ENCODE measurements around the gene MAGOH. TPM values are rescaled to one million over a fixed set of nuclear protein-coding genes. Genes with fewer than 3 reads are reported as not detected.

MAGOH gene
- polyA plus RNA-seq, 2 donors: 77.0 to 117 TPM

DNA sequence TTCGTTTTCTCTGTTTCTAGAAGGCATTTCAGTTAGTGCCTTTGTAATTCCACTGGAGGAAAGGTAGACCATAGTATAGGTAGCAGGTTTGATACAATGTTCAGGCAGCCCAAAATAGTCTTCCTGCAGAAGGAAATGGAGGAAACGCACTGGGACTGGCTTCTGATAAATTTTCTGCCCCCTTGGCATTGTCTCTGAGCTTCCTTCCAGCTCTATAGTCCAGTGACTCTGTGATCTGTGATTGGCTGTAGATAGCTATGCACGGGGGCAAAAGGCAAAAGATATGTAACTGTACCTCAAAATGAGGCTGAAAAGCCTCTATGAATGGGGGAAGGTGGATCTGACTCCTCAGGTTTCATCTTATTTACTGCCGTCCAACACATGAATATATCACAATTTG is 5.8 kb upstream of the MAGOH start:
- Histone ChIP-seq H3K36me3 (ENCODE audit: control insufficient read depth in 2 of 2, insufficient read depth in 2 of 2, low read length in 1 of 2) (peaks cover 0 to 3% of the 10 kb centered on the region in 2 donors), H3K27ac (ENCODE audit: low read depth in 2 of 2, low read length in 1 of 2) (no peak overlapping the region), H3K27me3 (ENCODE audit: control insufficient read depth in 1 of 2, insufficient read depth in 2 of 2, low read length in 2 of 2) (no peaks in the 10 kb centered on the region), H3K9me3 (ENCODE audit: control insufficient read depth in 2 of 2, insufficient read depth in 1 of 2, low read depth in 1 of 2, low read length in 1 of 2) (no peaks in the 10 kb centered on the region), H3K4me1 (ENCODE audit: control insufficient read depth in 2 of 2, insufficient read depth in 2 of 2, low read length in 1 of 2) (no peaks in the 10 kb centered on the region), H3K4me3 (ENCODE audit: low read depth in 1 of 2, low read length in 2 of 2) (no peak overlapping the region)
- 60 to 67% methylated on average over 4 of the region's 4 CpGs for WGBS, 2 donors

DNA sequence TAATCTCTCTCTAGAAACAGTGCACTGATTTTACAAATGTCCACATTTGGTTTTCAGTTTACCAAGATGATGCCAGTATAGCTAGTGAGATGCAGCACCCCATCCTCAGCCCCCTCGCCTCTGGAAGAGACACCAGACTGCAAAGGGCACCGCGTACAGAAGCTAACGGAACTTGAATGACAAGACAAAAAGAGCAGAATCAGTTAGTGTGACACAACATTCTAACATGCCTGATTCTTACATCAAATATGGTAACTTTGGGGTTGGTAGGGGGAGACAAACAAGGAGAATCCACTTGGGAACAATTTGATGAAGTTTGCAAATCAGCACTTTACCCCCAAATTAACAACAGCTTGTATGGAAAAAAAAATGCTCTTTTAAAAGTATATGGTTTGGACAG is 4.1 kb upstream of the MAGOH start:
- no peak overlapping the region for H3K4me3 ChIP-seq (ENCODE audit: low read depth in 1 of 2, low read length in 2 of 2)
- H3K27me3 ChIP-seq (ENCODE audit: control insufficient read depth in 1 of 2, insufficient read depth in 2 of 2, low read length in 2 of 2): no peaks in the 10 kb centered on the region
- no peak overlapping the region for H3K27ac ChIP-seq (ENCODE audit: low read depth in 2 of 2, low read length in 1 of 2)
- peaks cover 0 to 3% of the 10 kb centered on the region in 2 donors for H3K4me1 ChIP-seq (ENCODE audit: control insufficient read depth in 2 of 2, insufficient read depth in 2 of 2, low read length in 1 of 2)
- no peaks in the 10 kb centered on the region for H3K9me3 ChIP-seq (ENCODE audit: control insufficient read depth in 2 of 2, insufficient read depth in 1 of 2, low read depth in 1 of 2, low read length in 1 of 2)
- peaks cover 0 to 3% of the 10 kb centered on the region in 2 donors for H3K36me3 ChIP-seq (ENCODE audit: control insufficient read depth in 2 of 2, insufficient read depth in 2 of 2, low read length in 1 of 2)
- 73 to 75% methylated on average over 4 of the region's 4 CpGs for WGBS, 2 donors

DNA sequence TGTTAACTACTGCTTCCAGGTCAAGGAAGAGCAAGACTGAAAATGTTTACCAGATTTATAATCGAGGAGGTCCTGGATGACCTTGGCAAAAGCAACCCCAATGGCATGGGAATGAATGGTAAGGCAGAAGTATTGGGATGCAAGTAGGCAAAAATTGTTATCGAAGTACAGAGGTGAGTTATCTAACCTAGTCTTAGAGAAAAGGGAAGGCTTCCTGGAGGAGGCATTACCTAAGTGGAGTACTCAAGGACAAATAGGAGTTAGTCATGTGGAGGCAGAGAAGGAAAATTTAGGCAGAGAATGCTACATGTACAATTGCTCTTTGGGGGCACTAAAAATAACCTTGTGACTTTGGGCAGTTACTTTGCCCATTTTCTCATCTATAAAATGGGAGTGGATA is 3.5 kb upstream of the MAGOH start:
- Histone ChIP-seq H3K4me3 (ENCODE audit: low read depth in 1 of 2, low read length in 2 of 2) (no peak overlapping the region), H3K9me3 (ENCODE audit: control insufficient read depth in 2 of 2, insufficient read depth in 1 of 2, low read depth in 1 of 2, low read length in 1 of 2) (no peaks in the 10 kb centered on the region), H3K27me3 (ENCODE audit: control insufficient read depth in 1 of 2, insufficient read depth in 2 of 2, low read length in 2 of 2) (no peaks in the 10 kb centered on the region), H3K27ac (ENCODE audit: low read depth in 2 of 2, low read length in 1 of 2) (no peak overlapping the region), H3K4me1 (ENCODE audit: control insufficient read depth in 2 of 2, insufficient read depth in 2 of 2, low read length in 1 of 2) (peaks cover 0 to 3% of the 10 kb centered on the region in 2 donors), H3K36me3 (ENCODE audit: control insufficient read depth in 2 of 2, insufficient read depth in 2 of 2, low read length in 1 of 2) (peaks cover 0 to 3% of the 10 kb centered on the region in 2 donors)
- WGBS, 2 donors: 84 to 86% methylated on average over 2 of the region's 2 CpGs

DNA sequence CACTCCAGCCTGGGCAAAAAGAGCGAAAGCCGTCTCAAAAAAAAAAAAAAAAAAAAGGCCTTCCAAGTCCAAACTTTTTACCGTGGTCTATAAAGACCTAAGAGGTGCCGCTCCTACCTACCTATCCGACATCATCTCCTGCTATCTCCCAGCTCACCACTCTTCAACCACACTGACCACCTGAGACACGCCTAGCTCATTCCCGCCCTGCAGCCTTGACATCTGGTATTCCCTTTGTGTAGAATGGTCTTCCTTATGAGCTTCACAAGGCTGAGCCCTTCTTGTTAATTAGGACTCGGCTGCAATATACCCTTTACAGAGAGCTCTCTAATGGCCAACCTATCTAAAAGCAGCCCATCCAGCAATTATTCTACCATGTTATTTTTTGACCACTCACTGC is 680 bp downstream of the MAGOH start:
- Histone ChIP-seq H3K4me1 (ENCODE audit: control insufficient read depth in 2 of 2, insufficient read depth in 2 of 2, low read length in 1 of 2) (peaks cover 0 to 3% of the 10 kb centered on the region in 2 donors), H3K9me3 (ENCODE audit: control insufficient read depth in 2 of 2, insufficient read depth in 1 of 2, low read depth in 1 of 2, low read length in 1 of 2) (no peaks in the 10 kb centered on the region), H3K27ac (ENCODE audit: low read depth in 2 of 2, low read length in 1 of 2) (peak overlapping the region in 1 of 2 donors; percentile 65), H3K36me3 (ENCODE audit: control insufficient read depth in 2 of 2, insufficient read depth in 2 of 2, low read length in 1 of 2) (peaks cover 5 to 6% of the 10 kb centered on the region in 2 donors), H3K4me3 (ENCODE audit: low read depth in 1 of 2, low read length in 2 of 2) (peak overlapping the region; percentile 92 to 99), H3K27me3 (ENCODE audit: control insufficient read depth in 1 of 2, insufficient read depth in 2 of 2, low read length in 2 of 2) (no peaks in the 10 kb centered on the region)
- WGBS, 2 donors: 16 to 30% methylated on average over 7 to 8 of the region's 8 CpGs

DNA sequence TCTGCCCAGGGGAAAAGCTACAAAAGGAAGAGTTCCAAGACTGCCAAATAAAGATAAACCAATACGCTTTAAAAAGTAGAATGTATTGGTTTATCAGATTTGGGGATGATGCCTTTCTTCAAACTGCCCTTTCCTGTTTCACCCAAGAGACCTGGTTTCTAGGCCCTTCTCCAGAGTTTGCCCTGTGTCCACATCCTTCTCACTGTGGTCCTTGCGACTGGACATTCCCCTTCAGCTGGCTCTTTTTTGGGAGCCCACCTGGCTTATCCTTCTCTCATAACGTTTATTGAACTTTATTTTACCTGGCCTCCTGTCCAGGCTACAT is 17.4 kb downstream of the MAGOH start:
- H3K4me3 ChIP-seq (ENCODE audit: low read depth in 1 of 2, low read length in 2 of 2): peak overlapping the region; percentile 60 to 99
- WGBS, 2 donors: 31 to 42% methylated on average over 3 of the region's 3 CpGs
- no peaks in the 10 kb centered on the region for H3K27me3 ChIP-seq (ENCODE audit: control insufficient read depth in 1 of 2, insufficient read depth in 2 of 2, low read length in 2 of 2)
- peak overlapping the region; percentile 97 to 99 for H3K27ac ChIP-seq (ENCODE audit: low read depth in 2 of 2, low read length in 1 of 2)
- no peaks in the 10 kb centered on the region for H3K9me3 ChIP-seq (ENCODE audit: control insufficient read depth in 2 of 2, insufficient read depth in 1 of 2, low read depth in 1 of 2, low read length in 1 of 2)
- peaks cover 0 to 2% of the 10 kb centered on the region in 2 donors for H3K36me3 ChIP-seq (ENCODE audit: control insufficient read depth in 2 of 2, insufficient read depth in 2 of 2, low read length in 1 of 2)
- no peaks in the 10 kb centered on the region for H3K4me1 ChIP-seq (ENCODE audit: control insufficient read depth in 2 of 2, insufficient read depth in 2 of 2, low read length in 1 of 2)

DNA sequence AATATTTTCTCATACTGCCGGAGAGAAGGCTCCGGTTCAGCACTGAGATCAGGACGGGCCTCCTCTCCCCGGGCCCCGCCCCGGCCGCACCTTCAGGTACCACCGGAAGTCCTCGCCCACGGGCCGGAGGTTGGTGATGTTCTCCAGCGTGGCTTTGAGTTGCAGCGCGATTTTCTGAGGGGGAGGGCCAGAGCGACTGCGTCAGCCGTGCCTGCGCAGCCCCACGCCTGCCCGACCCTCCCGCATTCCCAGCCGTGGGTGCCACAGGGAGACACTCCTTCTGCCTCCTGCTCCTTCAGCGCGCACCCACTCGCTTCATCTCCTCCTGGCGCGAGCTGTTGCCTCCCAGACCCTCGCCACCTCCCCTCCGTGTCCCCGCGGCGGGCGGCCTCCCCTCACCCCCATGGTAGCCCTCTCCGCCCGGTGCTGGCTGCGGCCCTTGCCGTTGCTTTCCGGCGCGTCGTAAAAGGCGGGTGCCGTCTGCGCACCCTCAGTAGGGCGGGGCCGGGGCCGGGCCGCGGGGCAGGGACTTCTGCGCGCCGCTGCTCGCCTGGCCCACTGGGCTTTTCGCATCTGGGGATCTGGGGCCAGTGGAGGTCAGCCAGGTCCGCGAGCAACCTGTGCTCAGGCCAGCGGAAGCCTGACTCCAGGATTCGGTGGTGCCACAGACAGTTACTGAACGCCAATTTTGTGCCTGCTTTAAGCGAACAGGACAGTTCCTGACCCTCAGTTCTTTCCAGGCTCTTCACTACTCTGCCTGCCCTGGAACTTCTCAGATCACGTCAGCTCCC is 18.0 kb downstream of the MAGOH start, which contains the start of gene CZIB:
CZIB (minus strand) TSS at position 464 of the 791 bp plus-strand sequence; CDS start at position 405, 59 bp downstream.
- 0% methylated on average over 56 to 61 of the region's 61 CpGs for WGBS, 2 donors
- Histone ChIP-seq H3K4me3 (ENCODE audit: low read depth in 1 of 2, low read length in 2 of 2) (peak within 1 kb of the TSS; percentile 60 to 99), H3K4me1 (ENCODE audit: control insufficient read depth in 2 of 2, insufficient read depth in 2 of 2, low read length in 1 of 2) (no peaks in the 10 kb centered on the region), H3K27me3 (ENCODE audit: control insufficient read depth in 1 of 2, insufficient read depth in 2 of 2, low read length in 2 of 2) (no peaks in the 10 kb centered on the region), H3K9me3 (ENCODE audit: control insufficient read depth in 2 of 2, insufficient read depth in 1 of 2, low read depth in 1 of 2, low read length in 1 of 2) (no peaks in the 10 kb centered on the region), H3K36me3 (ENCODE audit: control insufficient read depth in 2 of 2, insufficient read depth in 2 of 2, low read length in 1 of 2) (peaks cover 0 to 5% of the 10 kb centered on the region in 2 donors), H3K27ac (ENCODE audit: low read depth in 2 of 2, low read length in 1 of 2) (peak within 1 kb of the TSS; percentile 97 to 99)

DNA sequence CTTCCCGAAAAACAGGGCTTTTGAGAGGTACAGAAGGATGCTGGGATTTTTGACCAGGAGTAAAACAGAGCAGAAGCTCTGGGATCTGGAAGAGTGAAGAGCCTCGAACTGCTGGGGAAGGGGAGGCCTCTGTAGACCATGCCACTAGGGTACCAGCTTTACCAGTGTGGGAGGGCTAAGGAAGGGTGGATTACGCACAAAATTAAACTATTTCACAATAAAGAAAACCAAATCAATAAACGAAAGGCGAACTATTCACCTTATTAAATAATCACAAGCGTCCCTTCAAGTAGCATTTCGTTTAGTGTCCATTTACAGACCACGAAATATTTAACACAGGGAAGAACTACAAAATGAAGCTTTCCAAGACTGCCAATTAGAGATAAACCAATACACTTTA is 18.6 kb downstream of the MAGOH start:
- Histone ChIP-seq H3K27ac (ENCODE audit: low read depth in 2 of 2, low read length in 1 of 2) (peak overlapping the region in 1 of 2 donors; percentile 99), H3K27me3 (ENCODE audit: control insufficient read depth in 1 of 2, insufficient read depth in 2 of 2, low read length in 2 of 2) (no peaks in the 10 kb centered on the region), H3K4me3 (ENCODE audit: low read depth in 1 of 2, low read length in 2 of 2) (peak overlapping the region; percentile 30 to 60), H3K36me3 (ENCODE audit: control insufficient read depth in 2 of 2, insufficient read depth in 2 of 2, low read length in 1 of 2) (peaks cover 0 to 5% of the 10 kb centered on the region in 2 donors), H3K9me3 (ENCODE audit: control insufficient read depth in 2 of 2, insufficient read depth in 1 of 2, low read depth in 1 of 2, low read length in 1 of 2) (no peaks in the 10 kb centered on the region), H3K4me1 (ENCODE audit: control insufficient read depth in 2 of 2, insufficient read depth in 2 of 2, low read length in 1 of 2) (no peaks in the 10 kb centered on the region)
- WGBS, 2 donors: 21 to 24% methylated on average over 8 of the region's 8 CpGs

DNA sequence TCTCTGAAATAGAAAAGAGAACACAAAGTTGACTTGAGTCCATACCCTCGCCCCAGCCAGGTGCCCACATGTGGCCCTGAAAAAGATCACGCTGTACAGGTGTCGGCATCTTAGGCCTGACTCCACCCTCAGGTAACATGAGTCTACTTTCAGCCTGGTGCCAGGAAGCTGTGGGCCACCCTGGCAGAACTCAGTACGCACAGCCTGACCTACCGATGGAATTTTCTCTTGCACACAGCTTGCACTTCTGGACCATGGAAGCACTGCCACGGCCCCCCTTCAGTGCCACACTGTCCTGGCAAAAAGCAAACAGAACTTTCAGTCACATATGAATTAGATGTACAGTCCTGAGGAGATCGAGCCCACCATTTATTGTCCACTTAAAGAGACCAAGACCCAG is 20.1 kb downstream of the MAGOH start:
- Histone ChIP-seq H3K4me3 (ENCODE audit: low read depth in 1 of 2, low read length in 2 of 2) (no peak overlapping the region), H3K36me3 (ENCODE audit: control insufficient read depth in 2 of 2, insufficient read depth in 2 of 2, low read length in 1 of 2) (peaks cover 3 to 11% of the 10 kb centered on the region in 2 donors), H3K27me3 (ENCODE audit: control insufficient read depth in 1 of 2, insufficient read depth in 2 of 2, low read length in 2 of 2) (no peaks in the 10 kb centered on the region), H3K9me3 (ENCODE audit: control insufficient read depth in 2 of 2, insufficient read depth in 1 of 2, low read depth in 1 of 2, low read length in 1 of 2) (no peaks in the 10 kb centered on the region), H3K27ac (ENCODE audit: low read depth in 2 of 2, low read length in 1 of 2) (no peak overlapping the region), H3K4me1 (ENCODE audit: control insufficient read depth in 2 of 2, insufficient read depth in 2 of 2, low read length in 1 of 2) (no peaks in the 10 kb centered on the region)
- WGBS, 2 donors: 87 to 88% methylated on average over 7 of the region's 7 CpGs

DNA sequence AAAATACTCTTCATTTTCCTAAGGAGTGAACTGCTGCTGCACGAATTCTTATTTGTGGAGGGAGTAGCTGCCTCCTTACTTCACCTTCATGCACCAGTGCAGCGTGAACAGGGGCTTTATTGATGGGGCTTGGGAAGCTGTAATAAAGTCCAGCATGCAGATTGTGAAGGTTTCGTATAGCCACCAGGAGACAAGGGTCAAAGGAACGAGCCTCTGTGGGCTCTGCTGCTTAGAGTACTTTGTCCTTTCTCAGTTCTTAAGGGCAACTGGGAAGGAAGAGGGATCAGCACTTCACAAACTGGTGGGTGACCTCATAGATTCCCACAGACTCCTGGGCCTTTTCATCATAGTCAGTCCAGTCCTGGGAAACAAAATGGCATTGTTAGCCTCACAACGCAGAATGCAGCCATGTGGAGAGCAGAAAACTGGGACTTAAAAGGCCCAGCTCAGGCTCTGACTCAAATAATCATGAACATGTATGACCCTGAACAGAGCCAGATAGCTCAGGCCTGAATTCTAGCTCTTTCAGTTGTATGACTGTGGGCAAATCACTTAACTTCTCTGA is 23.9 kb downstream of the MAGOH start:
- 78 to 89% methylated on average over 5 of the region's 5 CpGs for WGBS, 2 donors
- H3K36me3 ChIP-seq (ENCODE audit: control insufficient read depth in 2 of 2, insufficient read depth in 2 of 2, low read length in 1 of 2): peaks cover 6 to 20% of the 10 kb centered on the region in 2 donors
- no peaks in the 10 kb centered on the region for H3K9me3 ChIP-seq (ENCODE audit: control insufficient read depth in 2 of 2, insufficient read depth in 1 of 2, low read depth in 1 of 2, low read length in 1 of 2)
- H3K27ac ChIP-seq (ENCODE audit: low read depth in 2 of 2, low read length in 1 of 2): no peak overlapping the region
- H3K4me1 ChIP-seq (ENCODE audit: control insufficient read depth in 2 of 2, insufficient read depth in 2 of 2, low read length in 1 of 2): no peaks in the 10 kb centered on the region
- H3K27me3 ChIP-seq (ENCODE audit: control insufficient read depth in 1 of 2, insufficient read depth in 2 of 2, low read length in 2 of 2): no peaks in the 10 kb centered on the region
- no peak overlapping the region for H3K4me3 ChIP-seq (ENCODE audit: low read depth in 1 of 2, low read length in 2 of 2)
